A549 treated with Mapracorat at 1 μM for 4 hours (cell line): ENCODE data around the gene SETD5. TPM values are rescaled to one million over a fixed set of nuclear protein-coding genes. Genes with fewer than 3 reads are reported as not detected.

Experiments used
- total RNA-seq: library from RNA; stranded (reverse); fragments of 200-300 nt; extraction: Qiagen RNA extraction; gene quantifications from 5 replicates; pipeline ENCODE4 v1.2.3, GENCODE V29; 2022

SETD5 gene, protein sequence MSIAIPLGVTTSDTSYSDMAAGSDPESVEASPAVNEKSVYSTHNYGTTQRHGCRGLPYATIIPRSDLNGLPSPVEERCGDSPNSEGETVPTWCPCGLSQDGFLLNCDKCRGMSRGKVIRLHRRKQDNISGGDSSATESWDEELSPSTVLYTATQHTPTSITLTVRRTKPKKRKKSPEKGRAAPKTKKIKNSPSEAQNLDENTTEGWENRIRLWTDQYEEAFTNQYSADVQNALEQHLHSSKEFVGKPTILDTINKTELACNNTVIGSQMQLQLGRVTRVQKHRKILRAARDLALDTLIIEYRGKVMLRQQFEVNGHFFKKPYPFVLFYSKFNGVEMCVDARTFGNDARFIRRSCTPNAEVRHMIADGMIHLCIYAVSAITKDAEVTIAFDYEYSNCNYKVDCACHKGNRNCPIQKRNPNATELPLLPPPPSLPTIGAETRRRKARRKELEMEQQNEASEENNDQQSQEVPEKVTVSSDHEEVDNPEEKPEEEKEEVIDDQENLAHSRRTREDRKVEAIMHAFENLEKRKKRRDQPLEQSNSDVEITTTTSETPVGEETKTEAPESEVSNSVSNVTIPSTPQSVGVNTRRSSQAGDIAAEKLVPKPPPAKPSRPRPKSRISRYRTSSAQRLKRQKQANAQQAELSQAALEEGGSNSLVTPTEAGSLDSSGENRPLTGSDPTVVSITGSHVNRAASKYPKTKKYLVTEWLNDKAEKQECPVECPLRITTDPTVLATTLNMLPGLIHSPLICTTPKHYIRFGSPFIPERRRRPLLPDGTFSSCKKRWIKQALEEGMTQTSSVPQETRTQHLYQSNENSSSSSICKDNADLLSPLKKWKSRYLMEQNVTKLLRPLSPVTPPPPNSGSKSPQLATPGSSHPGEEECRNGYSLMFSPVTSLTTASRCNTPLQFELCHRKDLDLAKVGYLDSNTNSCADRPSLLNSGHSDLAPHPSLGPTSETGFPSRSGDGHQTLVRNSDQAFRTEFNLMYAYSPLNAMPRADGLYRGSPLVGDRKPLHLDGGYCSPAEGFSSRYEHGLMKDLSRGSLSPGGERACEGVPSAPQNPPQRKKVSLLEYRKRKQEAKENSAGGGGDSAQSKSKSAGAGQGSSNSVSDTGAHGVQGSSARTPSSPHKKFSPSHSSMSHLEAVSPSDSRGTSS (N-terminal part only)
- 39.2 to 49.5 TPM (median 46.5 TPM) in 5 replicates for total RNA-seq

DNA sequence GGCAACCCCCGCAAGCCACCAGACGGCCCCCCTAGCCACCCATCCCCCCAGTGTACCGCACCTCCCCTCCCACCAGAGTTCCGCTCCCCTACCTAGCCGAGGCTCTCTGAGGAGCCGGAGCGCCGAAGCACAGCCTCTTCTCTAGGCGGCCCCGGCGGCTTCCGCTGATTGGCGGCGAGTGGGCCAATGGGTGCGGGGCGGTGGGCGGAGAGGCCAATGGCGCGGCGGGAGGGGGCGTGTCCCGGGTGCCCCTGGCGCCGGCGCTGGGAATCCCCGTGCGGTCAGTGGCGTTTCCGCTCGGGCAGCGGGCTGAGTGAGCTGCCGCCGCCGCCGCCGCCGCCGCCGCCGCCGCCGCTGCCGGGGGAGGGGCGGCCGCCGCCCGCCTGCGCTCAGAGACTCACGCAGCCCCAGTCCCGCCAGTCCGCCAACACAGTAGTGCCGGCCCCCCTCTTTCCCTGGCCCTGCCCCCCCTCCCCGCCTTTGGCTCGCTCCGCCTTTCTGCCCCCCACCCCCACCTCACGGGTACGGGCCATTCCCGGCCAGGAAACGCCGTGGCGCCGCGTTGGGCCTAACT lies at the start of gene SETD5:
TSS of gene SETD5 (plus strand) at position 284 of the 574 bp plus-strand sequence. CDS start 31,324 bp downstream, outside the sequence.

DNA sequence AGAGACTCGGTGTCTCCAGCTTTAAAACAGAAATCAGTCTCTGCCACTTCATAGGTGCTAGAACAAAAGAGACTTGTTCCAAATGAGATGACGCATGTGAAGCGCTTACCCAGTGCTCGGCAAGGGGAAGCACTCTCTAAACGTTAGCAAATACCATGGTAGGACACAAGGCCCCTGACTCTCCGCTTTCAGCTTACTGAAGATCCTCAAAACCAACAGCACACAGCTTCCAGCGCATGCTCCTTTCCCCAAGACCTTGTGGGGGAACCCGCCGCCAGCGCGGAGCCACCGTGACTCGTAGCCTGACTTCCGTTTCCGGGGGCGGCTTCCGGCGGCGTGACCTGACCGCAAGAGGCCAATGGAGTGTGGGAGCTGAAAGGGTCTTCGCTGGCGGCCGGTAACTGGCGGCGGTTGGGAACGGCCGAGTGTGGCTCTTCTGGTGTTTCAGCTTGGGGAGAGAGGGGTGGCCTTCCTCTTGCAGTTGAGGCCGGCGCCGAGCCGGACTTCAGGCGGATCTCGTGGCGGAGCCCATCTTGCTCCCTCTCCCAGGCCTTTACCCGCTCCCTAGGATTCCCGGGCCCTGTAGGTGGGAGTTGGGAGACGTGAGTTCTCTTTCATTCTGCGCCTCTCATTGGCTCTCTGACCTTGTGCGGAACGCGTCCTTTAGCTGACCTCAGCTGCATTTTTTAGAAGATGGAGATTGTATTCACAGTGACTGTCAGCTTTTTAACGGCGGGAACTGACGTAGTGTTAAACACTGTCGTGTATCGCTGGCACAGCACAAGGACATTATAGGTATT lies 34.5 kb upstream of the SETD5 start, which contains the start of gene THUMPD3:
TSS of gene THUMPD3 (plus strand) at position 324 of the 800 bp plus-strand sequence. CDS start 2,015 bp downstream, outside the sequence.

Other genes starting within 250 kb of the SETD5 start
- 0.67 to 1.4 TPM (median 0.82 TPM) in 5 replicates for gene SRGAP3, start 148.0 kb upstream of the SETD5 start, total RNA-seq
- gene THUMPD3, start 34.6 kb upstream of the SETD5 start, total RNA-seq: 45.7 to 61.7 TPM (median 51.3 TPM) in 5 replicates
- gene LHFPL4, start 156.2 kb downstream of the SETD5 start, total RNA-seq: 0.04 to 0.41 TPM (median 0.06 TPM) in 5 replicates